B cell (primary cell): ENCODE data around the gene CNKSR3. TPM values are rescaled to one million over a fixed set of nuclear protein-coding genes. Genes with fewer than 3 reads are reported as not detected.

Experiments
- ATAC-seq: fragments of 200-7000 bp; cut with Tn5 transposase; one replicate; pipeline ENCODE4 v1.10.0; 2021; ENCODE audit warnings: low read depth, mild to moderate bottlenecking, moderate number of reproducible peaks, moderate library complexity
- CTCF ChIA-PET: fragments of 350-600 bp; sonication (Branson Sonifier 250); formaldehyde crosslinking; loops from one replicate; lab custom pipeline; 2021; ENCODE audit warnings: antibody characterized with exemption, inconsistent platforms; lab: Charles Lee
- POLR2A ChIA-PET: fragments of 350-600 bp; sonication (Branson Sonifier 250); formaldehyde crosslinking; loops from one replicate; lab custom pipeline; 2021; ENCODE audit warnings: antibody characterized with exemption; lab: Charles Lee
- DNase-seq: peaks from one replicate; pipeline ENCODE4 v3.0.0; 2013
- H2AFZ ChIP-seq: 2 replicates; pipeline ENCODE4 v1.6.1; 2012; ENCODE audit warnings: mild to moderate bottlenecking, low read depth, low read length; ENCODE audit not compliant: insufficient read depth, poor library complexity, severe bottlenecking
- H3K27ac ChIP-seq, 2 donors: 1 replicate in 1 of 2; 2 replicates in 1 of 2; pipeline ENCODE4 v1.5.1; 2012 to 2013; ENCODE audit warnings: low read length in 2 of 2, mild to moderate bottlenecking in 2 of 2, moderate library complexity in 1 of 2
- H3K27me3 ChIP-seq, 4 experiments: fragments of 200-600 bp in 1 of 4; sonication (generic) in 1 of 4; replicated peaks in 1 of 4; 1 replicate in 2 of 4; 2 replicates in 2 of 4; pipeline versions ENCODE4 v1.6.1 to v1.7.0; 2013 to 2016; ENCODE audit warnings: low read length in 3 of 4, mild to moderate bottlenecking in 2 of 4, mixed read lengths in 1 of 4, moderate library complexity in 1 of 4; ENCODE audit not compliant: insufficient read depth in 4 of 4, control insufficient read depth in 3 of 4; ENCODE audit errors: control extremely low read depth in 1 of 4
- H3K36me3 ChIP-seq, 2 experiments: replicated peaks in 1 of 2; 1 replicate in 1 of 2; 2 replicates in 1 of 2; pipeline versions ENCODE4 v1.6.1 to v1.7.1; 2013; ENCODE audit warnings: low read length in 1 of 2; ENCODE audit not compliant: insufficient read depth in 2 of 2, control insufficient read depth in 1 of 2; ENCODE audit errors: control extremely low read depth in 1 of 2, extremely low read depth in 1 of 2
- H3K4me1 ChIP-seq, 2 donors: fragments of 200-600 bp in 1 of 2; sonication (generic) in 1 of 2; 1 replicate in 1 of 2; 2 replicates in 1 of 2; pipeline versions ENCODE4 v1.5.1 to v1.6.1; 2013 to 2017; ENCODE audit warnings: low read length in 2 of 2; ENCODE audit not compliant: control insufficient read depth in 2 of 2, insufficient read depth in 2 of 2
- H3K4me2 ChIP-seq: replicated peaks from 2 replicates; pipeline ENCODE3; 2012; ENCODE audit warnings: mild to moderate bottlenecking, low read depth, low read length; ENCODE audit not compliant: poor library complexity, severe bottlenecking
- H3K4me3 ChIP-seq, 5 experiments: fragments of 200-600 bp in 1 of 5; sonication (generic) in 1 of 5; 1 replicate in 3 of 5; 2 replicates in 2 of 5; pipeline versions ENCODE4 v1.5.1 to v1.7.0; 2011 to 2016; ENCODE audit warnings: low read length in 4 of 5, mild to moderate bottlenecking in 4 of 5, low read depth in 2 of 5, control low read depth in 1 of 5, moderate library complexity in 1 of 5; ENCODE audit not compliant: insufficient read depth in 1 of 5; ENCODE audit errors: control extremely low read depth in 1 of 5, extremely low read depth in 1 of 5
- H3K79me2 ChIP-seq: fragments of 200-600 bp; sonication (generic); one replicate; pipeline ENCODE4 v1.6.0; 2016; ENCODE audit warnings: low read length; ENCODE audit not compliant: control insufficient read depth, insufficient read depth
- H3K9ac ChIP-seq: fragments of 200-600 bp; sonication (generic); 2 replicates; pipeline ENCODE4 v1.6.1; 2017; ENCODE audit warnings: mild to moderate bottlenecking, low read length, moderate library complexity
- H3K9me3 ChIP-seq, 3 donors: one replicate each; pipeline versions ENCODE4 v1.6.1 to v1.7.1; 2013; ENCODE audit warnings: low read length in 2 of 3; ENCODE audit not compliant: control insufficient read depth in 2 of 3, insufficient read depth in 1 of 3; ENCODE audit errors: control extremely low read depth in 1 of 3
- H4K20me1 ChIP-seq: 2 replicates; pipeline ENCODE4 v1.6.0; 2012; ENCODE audit warnings: mild to moderate bottlenecking, low read length; ENCODE audit not compliant: insufficient read depth, control insufficient read depth, poor library complexity, severe bottlenecking
- H3K27ac Mint-ChIP-seq: one replicate; pipeline ENCODE4 v1.8.0; 2021; ENCODE audit warnings: mixed read lengths
- H3K27me3 Mint-ChIP-seq: one replicate; pipeline ENCODE4 v1.8.0; 2021; ENCODE audit warnings: mixed read lengths
- H3K4me1 Mint-ChIP-seq: one replicate; pipeline ENCODE4 v1.8.0; 2021; ENCODE audit warnings: mixed read lengths
- H3K4me3 Mint-ChIP-seq: one replicate; pipeline ENCODE4 v1.8.0; 2021; ENCODE audit warnings: mixed read lengths
- H3K9me3 Mint-ChIP-seq: one replicate; pipeline ENCODE4 v1.8.0; 2022; ENCODE audit warnings: mixed read lengths; ENCODE audit not compliant: insufficient read depth
- CTCF ChIP-seq: fragments of 200-600 bp; IDR thresholded peaks from one replicate; pipeline ENCODE4 v1.8.0; 2022; ENCODE audit warnings: antibody characterized with exemption, mild to moderate bottlenecking
- EZH2 ChIP-seq: IDR thresholded peaks from 2 replicates; pipeline ENCODE4 v1.6.1; 2012; ENCODE audit warnings: borderline replicate concordance, low read depth, mild to moderate bottlenecking, moderate library complexity, low read length; ENCODE audit not compliant: insufficient read depth, poor library complexity, severe bottlenecking
- WGBS: methylation state at CpG from one replicate; pipeline ENCODE4 v1.1.5; 2013; ENCODE audit warnings: missing lambda C conversion rate; ENCODE audit not compliant: insufficient coverage; 5-methylcytosine and 5-hydroxymethylcytosine counted together
- intact Hi-C: fragments of 100-400 bp; cut with micrococcal nuclease; formaldehyde crosslinking; loops from one replicate; pipeline ENCODE4 v1.10.0; 2022
- polyA plus RNA-seq: library from polyadenylated mRNA; depleted of rRNA; stranded (reverse); fragments of >200 nt; gene quantifications from 2 replicates; pipeline ENCODE4 v1.2.3, GENCODE V29; 2012
- total RNA-seq, 2 donors: library from RNA; stranded (reverse); fragments of 120-200 nt in 1 of 2; gene quantifications; 1 replicate in 1 of 2; 2 replicates in 1 of 2; pipeline versions ENCODE4 v1.2.3 to v1.2.4, GENCODE V29; 2013 to 2022

CNKSR3 gene
- total and polyA plus RNA-seq, 2 donors (not counting 1 experiment from before 2014, with no cell fraction given): not detected

- intact Hi-C loops: no loop called here
- Histone ChIP-seq H3K4me2 (no peak overlapping the region), H3K79me2 (no peaks in the 10 kb centered on the region), H3K27me3 (peaks cover 0 to 4% (median 0%) of the 10 kb centered on the region in 4 experiments), H4K20me1 (no peaks in the 10 kb centered on the region), H3K4me1 (no peaks in the 10 kb centered on the region), H3K9me3 (no peaks in the 10 kb centered on the region), H3K27ac (no peak overlapping the region), H3K36me3 (no peaks in the 10 kb centered on the region), H3K9ac (no peak overlapping the region), H2AFZ (no peak overlapping the region), H3K4me3 (no peak overlapping the region)
- ChIA-PET POLR2A (no interaction called here), CTCF (no interaction called here)
- no peak for ATAC-seq
- no peak overlapping the region for H3K27ac Mint-ChIP-seq
- no peak for TF ChIP-seq EZH2
- no peak for TF ChIP-seq CTCF
- H3K4me1 Mint-ChIP-seq: no peaks in the 10 kb centered on the region
- no peak for DNase-seq
- no peak overlapping the region for H3K4me3 Mint-ChIP-seq
- H3K27me3 Mint-ChIP-seq: peaks cover 4% of the 10 kb centered on the region
- H3K9me3 Mint-ChIP-seq: no peaks in the 10 kb centered on the region
These were observed 25.5 kb downstream of the CNKSR3 start for GRCh38 chr6:154484942-154485341.

- no peaks in the 10 kb centered on the region for H3K4me1 ChIP-seq
- H3K9ac ChIP-seq: no peak overlapping the region
- Mint-ChIP-seq H3K9me3 (no peaks in the 10 kb centered on the region), H3K4me3 (no peak overlapping the region), H3K27ac (no peak overlapping the region), H3K4me1 (no peaks in the 10 kb centered on the region), H3K27me3 (peaks cover 4% of the 10 kb centered on the region)
- ChIA-PET POLR2A (no interaction called here), CTCF (no interaction called here)
- intact Hi-C loops: no loop called here
- H3K27ac ChIP-seq: no peak overlapping the region
- WGBS: 50% methylated on average over 4 of the region's 4 CpGs
- H3K4me3 ChIP-seq: no peak overlapping the region
- no peak overlapping the region for H2AFZ ChIP-seq
- DNase-seq (no peak), ATAC-seq (no peak)
- TF ChIP-seq CTCF (no peak), EZH2 (no peak)
- H3K27me3 ChIP-seq: peaks cover 0 to 4% (median 0%) of the 10 kb centered on the region in 4 experiments
- H3K36me3 ChIP-seq: no peaks in the 10 kb centered on the region
- no peaks in the 10 kb centered on the region for H4K20me1 ChIP-seq
- H3K4me2 ChIP-seq: no peak overlapping the region
- no peaks in the 10 kb centered on the region for H3K79me2 ChIP-seq
- H3K9me3 ChIP-seq: no peaks in the 10 kb centered on the region
These were observed 27.6 kb downstream of the CNKSR3 start for GRCh38 chr6:154482858-154483257.
